Trophoblast cell (in vitro differentiated cells and primary cell): Measurements from ENCODE around the gene APC.

Experiments
- DNase-seq, 2 donors: peaks; one replicate each; pipeline ENCODE4 v3.0.0-alpha.2; 2016
- H2AFZ ChIP-seq: 2 replicates; pipeline ENCODE4 v1.6.1; 2013; ENCODE audit warnings: low read length, moderate library complexity, mild to moderate bottlenecking; ENCODE audit not compliant: insufficient read depth, poor library complexity
- H2AK5ac ChIP-seq: 2 replicates; pipeline ENCODE4 v1.6.1; 2013; ENCODE audit warnings: mild to moderate bottlenecking, low read length
- H2BK120ac ChIP-seq: 2 replicates; pipeline ENCODE4 v1.6.1; 2013; ENCODE audit warnings: low read length, mild to moderate bottlenecking, moderate library complexity; ENCODE audit not compliant: insufficient read depth, poor library complexity
- H2BK12ac ChIP-seq: 2 replicates; pipeline ENCODE4 v1.6.1; 2013; ENCODE audit warnings: mild to moderate bottlenecking, low read length, moderate library complexity
- H2BK5ac ChIP-seq: 2 replicates; pipeline ENCODE4 v1.6.1; 2013; ENCODE audit warnings: low read length, low read depth, moderate library complexity, mild to moderate bottlenecking; ENCODE audit not compliant: poor library complexity
- H3K14ac ChIP-seq: 2 replicates; pipeline ENCODE4 v1.6.1; 2013; ENCODE audit warnings: mild to moderate bottlenecking, low read length
- H3K18ac ChIP-seq: 2 replicates; pipeline ENCODE4 v1.6.1; 2013; ENCODE audit warnings: mild to moderate bottlenecking, low read length
- H3K23ac ChIP-seq: 2 replicates; pipeline ENCODE4 v1.6.1; 2013; ENCODE audit warnings: low read length
- H3K27ac ChIP-seq: 2 replicates; pipeline ENCODE4 v1.5.1; 2013; ENCODE audit warnings: low read depth, mild to moderate bottlenecking, inconsistent platforms, low read length, moderate library complexity
- H3K27me3 ChIP-seq: 2 replicates; pipeline ENCODE4 v1.6.1; 2013; ENCODE audit warnings: inconsistent platforms, mild to moderate bottlenecking, low read length, moderate library complexity; ENCODE audit not compliant: insufficient read depth
- H3K36me3 ChIP-seq, 2 experiments: 1 replicate in 1 of 2; 2 replicates in 1 of 2; pipeline ENCODE4 v1.6.1; 2013; ENCODE audit warnings: low read length in 2 of 2, mild to moderate bottlenecking in 2 of 2, moderate library complexity in 1 of 2; ENCODE audit not compliant: insufficient read depth in 2 of 2, control insufficient read depth in 1 of 2
- H3K4ac ChIP-seq: 2 replicates; pipeline ENCODE4 v1.6.1; 2013; ENCODE audit warnings: low read depth, mild to moderate bottlenecking, low read length, moderate library complexity
- H3K4me1 ChIP-seq, 2 experiments: 1 replicate in 1 of 2; 2 replicates in 1 of 2; pipeline ENCODE4 v1.6.1; 2013; ENCODE audit warnings: low read length in 2 of 2, mild to moderate bottlenecking in 2 of 2, moderate library complexity in 1 of 2; ENCODE audit not compliant: insufficient read depth in 2 of 2, control insufficient read depth in 1 of 2
- H3K4me2 ChIP-seq: 2 replicates; pipeline ENCODE4 v1.6.1; 2013; ENCODE audit warnings: inconsistent platforms, mild to moderate bottlenecking, low read length, moderate library complexity
- H3K4me3 ChIP-seq: 2 replicates; pipeline ENCODE4 v1.5.1; 2013; ENCODE audit warnings: mild to moderate bottlenecking, low read depth, low read length, inconsistent platforms
- H3K79me1 ChIP-seq: one replicate; pipeline ENCODE4 v1.6.1; 2013; ENCODE audit warnings: low read length
- H3K79me2 ChIP-seq: 2 replicates; pipeline ENCODE4 v1.6.1; 2013; ENCODE audit warnings: low read length, mild to moderate bottlenecking; ENCODE audit not compliant: control insufficient read depth, insufficient read depth, poor library complexity
- H3K9ac ChIP-seq: 2 replicates; pipeline ENCODE4 v1.6.1; 2013; ENCODE audit warnings: mild to moderate bottlenecking, low read length
- H3K9me3 ChIP-seq: 2 replicates; pipeline ENCODE4 v1.6.1; 2013; ENCODE audit warnings: low read depth, mild to moderate bottlenecking, control low read depth, inconsistent platforms, low read length; ENCODE audit not compliant: insufficient read depth
- H4K12ac ChIP-seq: 2 replicates; pipeline ENCODE4 v1.6.1; 2013; ENCODE audit warnings: low read depth, mild to moderate bottlenecking, low read length, moderate library complexity
- H4K8ac ChIP-seq: 2 replicates; pipeline ENCODE4 v1.6.1; 2013; ENCODE audit warnings: low read depth, mild to moderate bottlenecking, low read length, moderate library complexity
- H4K91ac ChIP-seq: one replicate; pipeline ENCODE4 v1.6.1; 2013; ENCODE audit warnings: low read depth, mild to moderate bottlenecking, low read length, moderate library complexity
- WGBS: extraction: QIAGEN DNeasy Blood & Tissue Kit; methylation state at CpG from one replicate; pipeline ENCODE4 v1.1.7; 2013; ENCODE audit warnings: missing lambda C conversion rate; ENCODE audit not compliant: insufficient read length, insufficient coverage; ENCODE audit errors: extremely low coverage; 5-methylcytosine and 5-hydroxymethylcytosine counted together

The APC gene

DNA sequence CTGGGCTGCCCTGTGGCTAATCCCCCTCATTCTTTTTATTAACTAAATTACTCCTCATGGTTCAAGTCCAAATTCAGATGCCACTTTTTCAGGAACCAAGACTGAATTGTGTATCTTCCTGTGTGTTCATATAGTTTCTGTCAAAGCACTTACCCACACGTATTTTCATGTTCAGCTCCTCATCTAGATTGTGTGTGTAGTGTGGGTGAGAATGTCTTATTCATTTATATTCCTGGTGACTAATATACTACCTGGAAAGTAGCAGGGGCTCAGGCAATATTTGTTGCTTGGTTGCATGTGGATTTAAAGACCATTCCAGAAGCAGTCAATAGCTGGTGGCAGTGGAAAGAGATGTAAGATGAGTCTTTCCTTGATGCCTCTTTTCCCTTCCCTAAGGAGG, 74.9 kb downstream of the APC start:
- H2BK12ac ChIP-seq, result no peak overlapping the region
- no peak overlapping the region for H2BK120ac ChIP-seq
- no peak overlapping the region for H4K91ac ChIP-seq
- H3K79me2 ChIP-seq, result no peaks in the 10 kb centered on the region
- no peak overlapping the region for H3K27ac ChIP-seq
- H3K79me1 ChIP-seq, result no peaks in the 10 kb centered on the region
- WGBS, result no CpG with 5 or more reads among the region's 1 CpG
- H4K12ac ChIP-seq, result no peak overlapping the region
- H3K9ac ChIP-seq, result no peak overlapping the region
- no peak overlapping the region for H3K4ac ChIP-seq
- H3K4me3 ChIP-seq, result no peak overlapping the region
- no peaks in the 10 kb centered on the region for H3K27me3 ChIP-seq
- H2AFZ ChIP-seq, result no peak overlapping the region
- H4K8ac ChIP-seq, result no peak overlapping the region
- no peak overlapping the region for H2BK5ac ChIP-seq
- H3K4me1 ChIP-seq, result no peaks in the 10 kb centered on the region
- H3K23ac ChIP-seq, result no peak overlapping the region
- no peak overlapping the region for H2AK5ac ChIP-seq
- H3K4me2 ChIP-seq, result no peak overlapping the region
- no peaks in the 10 kb centered on the region for H3K9me3 ChIP-seq
- no peak for DNase-seq
- H3K14ac ChIP-seq, result no peak overlapping the region
- peaks cover 1 to 6% of the 10 kb centered on the region in 2 experiments for H3K36me3 ChIP-seq
- no peak overlapping the region for H3K18ac ChIP-seq

DNA sequence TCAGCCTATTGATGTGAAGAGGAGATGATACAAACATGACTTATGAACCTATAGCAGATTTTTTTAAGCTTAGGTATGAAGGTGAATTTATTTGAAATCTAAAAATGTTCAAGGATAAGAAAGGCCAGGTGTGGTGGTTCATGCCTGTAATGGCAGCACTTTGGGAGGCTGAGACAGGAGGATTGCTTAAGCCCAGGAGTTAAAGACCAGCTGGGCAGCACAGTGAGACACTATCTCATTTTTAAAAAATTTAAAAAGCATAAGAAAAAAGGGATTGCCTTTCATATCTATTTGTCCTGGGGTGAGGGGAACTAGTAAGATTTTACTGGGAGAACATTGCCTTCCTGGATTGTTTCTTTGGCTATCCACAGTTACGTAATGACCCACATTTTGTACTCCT, 82.6 kb downstream of the APC start:
- no peak overlapping the region for H4K12ac ChIP-seq
- no peaks in the 10 kb centered on the region for H3K27me3 ChIP-seq
- H3K9ac ChIP-seq, result no peak overlapping the region
- no peak overlapping the region for H4K8ac ChIP-seq
- peaks cover 2% of the 10 kb centered on the region for H3K79me1 ChIP-seq
- H3K36me3 ChIP-seq, result peaks cover 3 to 10% of the 10 kb centered on the region in 2 experiments
- H3K14ac ChIP-seq, result no peak overlapping the region
- no peak overlapping the region for H2BK12ac ChIP-seq
- H3K4me2 ChIP-seq, result no peak overlapping the region
- no peak overlapping the region for H2BK120ac ChIP-seq
- no peak overlapping the region for H4K91ac ChIP-seq
- peak; percentile 60 to 78 for DNase-seq
- no peak overlapping the region for H2BK5ac ChIP-seq
- no peaks in the 10 kb centered on the region for H3K9me3 ChIP-seq
- H3K23ac ChIP-seq, result no peak overlapping the region
- H2AFZ ChIP-seq, result no peak overlapping the region
- H3K27ac ChIP-seq, result no peak overlapping the region
- WGBS, result no CpG with 5 or more reads among the region's 1 CpG
- H3K79me2 ChIP-seq, result peaks cover 2% of the 10 kb centered on the region
- H3K4me1 ChIP-seq, result peaks cover 0 to 3% of the 10 kb centered on the region in 2 experiments
- no peak overlapping the region for H2AK5ac ChIP-seq
- no peak overlapping the region for H3K18ac ChIP-seq
- H3K4me3 ChIP-seq, result no peak overlapping the region
- H3K4ac ChIP-seq, result no peak overlapping the region

DNA sequence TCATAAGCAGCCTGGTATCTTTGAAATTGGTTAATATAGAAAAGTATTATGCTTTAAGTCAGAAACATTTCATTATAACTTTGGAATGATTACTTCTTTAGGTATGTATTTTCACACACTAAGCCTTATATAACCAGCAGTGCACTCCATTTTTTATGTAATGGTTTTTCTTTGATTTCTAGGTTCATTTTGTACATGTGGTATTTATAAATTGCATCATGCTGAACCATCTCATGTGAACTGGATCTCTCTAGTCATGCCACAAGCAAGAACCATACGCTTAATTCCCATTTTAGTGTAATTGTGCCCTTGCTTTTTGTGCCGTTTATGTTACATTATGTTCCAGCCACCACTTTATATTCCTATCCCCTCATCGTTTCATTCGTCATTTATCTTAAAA, 84.8 kb downstream of the APC start:
- peaks cover 2% of the 10 kb centered on the region for H3K79me2 ChIP-seq
- H3K36me3 ChIP-seq, result peaks cover 2 to 6% of the 10 kb centered on the region in 2 experiments
- no peak overlapping the region for H2AFZ ChIP-seq
- H4K8ac ChIP-seq, result no peak overlapping the region
- no CpG with 5 or more reads among the region's 4 CpGs for WGBS
- no peak overlapping the region for H4K12ac ChIP-seq
- no peak overlapping the region for H2AK5ac ChIP-seq
- H3K9me3 ChIP-seq, result no peaks in the 10 kb centered on the region
- peaks cover 2% of the 10 kb centered on the region for H3K79me1 ChIP-seq
- peaks cover 0 to 3% of the 10 kb centered on the region in 2 experiments for H3K4me1 ChIP-seq
- H2BK120ac ChIP-seq, result no peak overlapping the region
- no peak overlapping the region for H2BK5ac ChIP-seq
- H3K23ac ChIP-seq, result no peak overlapping the region
- H3K27me3 ChIP-seq, result no peaks in the 10 kb centered on the region
- H3K4me3 ChIP-seq, result no peak overlapping the region
- H3K4ac ChIP-seq, result no peak overlapping the region
- H3K27ac ChIP-seq, result no peak overlapping the region
- DNase-seq, result no peak
- H4K91ac ChIP-seq, result no peak overlapping the region
- H3K18ac ChIP-seq, result no peak overlapping the region
- H3K14ac ChIP-seq, result no peak overlapping the region
- no peak overlapping the region for H2BK12ac ChIP-seq
- no peak overlapping the region for H3K4me2 ChIP-seq
- H3K9ac ChIP-seq, result no peak overlapping the region

DNA sequence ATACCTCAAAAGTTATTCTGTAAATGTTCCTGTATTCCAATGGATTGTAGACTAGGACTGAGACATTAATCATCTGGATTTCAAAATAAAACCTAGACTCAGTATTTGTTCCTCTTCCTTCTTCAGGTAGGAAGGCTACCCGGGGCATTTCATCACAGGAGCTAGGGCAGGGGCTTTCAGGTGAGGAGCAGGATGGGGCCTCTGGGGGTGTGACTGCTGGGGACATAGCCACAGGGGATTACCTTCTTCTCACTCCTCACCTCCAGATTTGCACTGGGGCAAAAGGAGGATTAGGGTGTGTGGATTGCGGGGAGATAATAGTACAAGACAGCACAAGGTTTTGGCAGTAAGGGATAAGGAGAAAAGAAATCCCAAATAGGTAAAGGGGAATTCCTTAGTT, 85.5 kb downstream of the APC start:
- peaks cover 5 to 9% of the 10 kb centered on the region in 2 experiments for H3K36me3 ChIP-seq
- peak overlapping the region; percentile 49 for H2BK5ac ChIP-seq
- no peak overlapping the region for H3K9ac ChIP-seq
- H3K14ac ChIP-seq, result peak overlapping the region; percentile 51
- H3K27me3 ChIP-seq, result no peaks in the 10 kb centered on the region
- no peak overlapping the region for H3K23ac ChIP-seq
- no peak overlapping the region for H2AFZ ChIP-seq
- H2AK5ac ChIP-seq, result peak overlapping the region; percentile 54
- no peak overlapping the region for H3K27ac ChIP-seq
- H3K4ac ChIP-seq, result no peak overlapping the region
- peaks cover 0 to 3% of the 10 kb centered on the region in 2 experiments for H3K4me1 ChIP-seq
- peak overlapping the region; percentile 49 for H2BK12ac ChIP-seq
- H3K79me2 ChIP-seq, result peaks cover 2% of the 10 kb centered on the region
- no peak overlapping the region for H3K4me3 ChIP-seq
- no peak overlapping the region for H4K91ac ChIP-seq
- H3K79me1 ChIP-seq, result peaks cover 2% of the 10 kb centered on the region
- H3K4me2 ChIP-seq, result no peak overlapping the region
- no peak overlapping the region for H4K8ac ChIP-seq
- WGBS, result no CpG with 5 or more reads among the region's 2 CpGs
- H3K18ac ChIP-seq, result no peak overlapping the region
- H4K12ac ChIP-seq, result no peak overlapping the region
- H2BK120ac ChIP-seq, result peak overlapping the region; percentile 72
- no peaks in the 10 kb centered on the region for H3K9me3 ChIP-seq
- DNase-seq, result peak; percentile 9 to 15
